Peyer's patch (tissue), 4 donors: Measurements from ENCODE around the gene RASSF9. TPM values are rescaled to one million over a fixed set of nuclear protein-coding genes. Genes with fewer than 3 reads are reported as not detected.
A peak's percentile ranks its signal among the peaks of the same experiment; 100 is the strongest.

ENCODE experiments used
- DNase-seq, 3 donors: peaks; one replicate each; pipeline ENCODE4 v3.0.0-alpha.2; 2017 to 2019
- H3K27ac ChIP-seq, 4 donors: fragments of 200-600 bp; sonication (generic); one replicate each; pipeline ENCODE4 v1.5.1; 2016 to 2019
- H3K27me3 ChIP-seq, 2 donors: fragments of 200-600 bp; sonication (generic); one replicate each; pipeline ENCODE4 v1.5.1; 2019
- H3K36me3 ChIP-seq, 3 donors: fragments of 200-600 bp; sonication (generic); one replicate each; pipeline ENCODE4 v1.5.1; 2016 to 2019
- H3K4me1 ChIP-seq, 4 donors: fragments of 200-600 bp; sonication (generic); one replicate each; pipeline ENCODE4 v1.5.1; 2016 to 2019
- H3K4me3 ChIP-seq, 4 donors: fragments of 200-600 bp; sonication (generic); 1 replicate in 3 of 4; 2 replicates in 1 of 4; pipeline ENCODE4 v1.5.1; 2016 to 2019; ENCODE audit warnings: mild to moderate bottlenecking in 1 of 4
- H3K9me3 ChIP-seq, 4 donors: fragments of 200-600 bp; sonication (generic); one replicate each; pipeline ENCODE4 v1.5.1; 2016 to 2019; ENCODE audit warnings: mild to moderate bottlenecking in 1 of 4
- CTCF ChIP-seq, 6 experiments: fragments of 450-650 bp in 4 of 6; fragments of 200-600 bp in 2 of 6; sonication (generic) in 1 of 6; IDR thresholded peaks; one replicate each; pipeline ENCODE4 v1.5.1; 2017 to 2019; ENCODE audit warnings: antibody characterized with exemption in 6 of 6, mild to moderate bottlenecking in 3 of 6, moderate library complexity in 1 of 6
- POLR2A ChIP-seq, 2 donors: fragments of 450-650 bp; IDR thresholded peaks; one replicate each; pipeline ENCODE4 v1.5.1; 2017; ENCODE audit warnings: antibody characterized with exemption in 2 of 2, mild to moderate bottlenecking in 2 of 2, moderate library complexity in 2 of 2
- total RNA-seq, 4 donors: library from RNA; depleted of rRNA; stranded (reverse); fragments of >200 nt; gene quantifications; one replicate each; pipeline ENCODE4 v1.1.0, GENCODE V29; 2016

Gene RASSF9
- total RNA-seq: 1 to 10 TPM in 3 of 4 donors, under 1 TPM in 1; 0.83 to 1.4 (median 1.1) TPM

DNA sequence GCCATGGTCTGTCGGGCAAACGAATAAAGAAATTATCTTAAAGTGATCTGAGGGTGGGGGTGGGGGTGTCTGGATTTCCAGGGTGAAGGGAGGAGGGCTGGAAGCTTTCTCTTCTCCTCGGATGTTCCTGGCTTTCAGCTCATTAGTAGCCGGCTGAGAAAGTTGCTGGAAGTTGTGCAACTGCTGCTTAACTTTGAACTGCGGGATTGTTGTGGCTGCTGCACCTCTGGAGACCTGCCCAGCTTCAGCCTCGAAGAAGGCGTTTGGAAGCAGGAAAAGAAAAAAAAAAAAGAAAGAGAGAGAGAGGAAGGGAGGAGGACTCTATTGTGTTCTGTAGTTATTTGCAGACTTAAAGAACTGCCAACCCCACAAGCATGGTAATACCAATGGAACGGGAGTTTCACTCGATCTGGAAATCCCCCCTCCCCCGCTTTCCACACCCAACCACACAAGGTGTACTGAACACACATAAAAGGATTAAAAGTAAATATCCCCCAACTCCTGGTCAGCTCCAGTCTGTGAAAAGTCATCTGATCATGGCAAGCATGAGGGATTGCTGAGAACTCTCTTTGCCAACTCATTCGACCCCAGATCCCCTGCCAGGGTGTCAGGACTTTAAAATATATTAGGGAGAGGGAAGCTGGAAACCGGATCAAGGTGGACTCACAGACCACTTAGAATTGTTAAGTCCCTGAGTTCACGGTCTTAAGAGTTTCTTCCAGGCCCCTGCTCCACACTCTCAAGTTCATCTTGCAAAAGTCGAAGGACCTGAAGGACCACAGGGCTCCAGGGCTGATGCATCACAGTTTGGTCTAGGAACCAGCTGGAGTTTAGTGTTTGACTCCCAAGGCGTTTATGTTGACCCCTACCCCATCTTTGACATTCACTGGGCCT is at the start of gene RASSF9:
TSS of gene RASSF9 (minus strand) at position 213 of the 894 bp plus-strand sequence. CDS start at position 5, 208 bp downstream.
- DNase-seq: peak in 2 of 3 donors; percentile 57 to 78
- H3K36me3 ChIP-seq: no peaks in the 10 kb centered on the region
- H3K4me3 ChIP-seq: peak within 1 kb of the TSS in 3 of 4 donors; percentile 19 to 51 (median 42)
- no peaks in the 10 kb centered on the region for H3K9me3 ChIP-seq
- H3K4me1 ChIP-seq: no peaks in the 10 kb centered on the region
- TF ChIP-seq CTCF (IDR thresholded peaks at IDR 0.05): no peak
- H3K27me3 ChIP-seq: no peaks in the 10 kb centered on the region
- peak within 1 kb of the TSS in 3 of 4 donors; percentile 40 to 83 (median 43) for H3K27ac ChIP-seq

GRCh38 chr12:85883763-85884162 is 47.6 kb upstream of the RASSF9 start:
- Histone ChIP-seq H3K36me3 (no peaks in the 10 kb centered on the region), H3K4me3 (no peak overlapping the region), H3K9me3 (no peaks in the 10 kb centered on the region), H3K27me3 (no peaks in the 10 kb centered on the region), H3K4me1 (no peaks in the 10 kb centered on the region), H3K27ac (no peak overlapping the region)
- no peak for DNase-seq
- TF ChIP-seq POLR2A (IDR thresholded peaks at IDR 0.05) (no peak), CTCF (IDR thresholded peaks at IDR 0.05) (no peak)

DNA sequence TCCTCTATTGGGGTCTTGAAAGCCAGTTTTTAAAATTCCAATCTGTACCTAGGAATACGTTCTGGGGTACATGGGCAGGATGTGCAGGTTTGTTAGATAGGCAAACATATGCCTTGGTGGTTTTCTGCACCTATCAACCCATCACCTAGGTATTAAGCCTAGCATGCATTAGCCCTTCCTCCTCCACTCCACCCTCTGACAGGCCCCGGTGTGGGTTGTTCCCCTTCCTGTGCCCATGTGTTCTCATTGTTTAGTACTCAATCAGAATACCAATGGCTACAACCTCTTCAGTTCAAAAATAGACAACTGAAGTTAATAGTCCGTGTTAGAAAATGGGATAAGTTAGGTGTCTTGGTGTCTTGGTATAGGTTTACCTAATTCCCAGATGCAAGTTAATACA is 41.2 kb upstream of the RASSF9 start:
- H3K4me1 ChIP-seq: no peaks in the 10 kb centered on the region
- no peaks in the 10 kb centered on the region for H3K27me3 ChIP-seq
- DNase-seq: no peak
- H3K36me3 ChIP-seq: no peaks in the 10 kb centered on the region
- H3K9me3 ChIP-seq: no peaks in the 10 kb centered on the region
- H3K27ac ChIP-seq: no peak overlapping the region
- no peak for TF ChIP-seq POLR2A (IDR thresholded peaks at IDR 0.05)
- no peak for TF ChIP-seq CTCF (IDR thresholded peaks at IDR 0.05)
- H3K4me3 ChIP-seq: no peak overlapping the region

GRCh38 chr12:85874031-85874461 is 37.8 kb upstream of the RASSF9 start, which contains the start of gene NTS:
NTS (plus strand) TSS chr12:85874295; CDS start chr12:85874404, 109 bp downstream.
- Histone ChIP-seq H3K27ac (no peak within 1 kb of the TSS), H3K4me1 (no peaks in the 10 kb centered on the region), H3K9me3 (no peaks in the 10 kb centered on the region), H3K27me3 (no peaks in the 10 kb centered on the region), H3K4me3 (no peak within 1 kb of the TSS), H3K36me3 (no peaks in the 10 kb centered on the region)
- no peak for DNase-seq
- no peak for TF ChIP-seq CTCF (IDR thresholded peaks at IDR 0.05)
- no peak for TF ChIP-seq POLR2A (IDR thresholded peaks at IDR 0.05)

DNA sequence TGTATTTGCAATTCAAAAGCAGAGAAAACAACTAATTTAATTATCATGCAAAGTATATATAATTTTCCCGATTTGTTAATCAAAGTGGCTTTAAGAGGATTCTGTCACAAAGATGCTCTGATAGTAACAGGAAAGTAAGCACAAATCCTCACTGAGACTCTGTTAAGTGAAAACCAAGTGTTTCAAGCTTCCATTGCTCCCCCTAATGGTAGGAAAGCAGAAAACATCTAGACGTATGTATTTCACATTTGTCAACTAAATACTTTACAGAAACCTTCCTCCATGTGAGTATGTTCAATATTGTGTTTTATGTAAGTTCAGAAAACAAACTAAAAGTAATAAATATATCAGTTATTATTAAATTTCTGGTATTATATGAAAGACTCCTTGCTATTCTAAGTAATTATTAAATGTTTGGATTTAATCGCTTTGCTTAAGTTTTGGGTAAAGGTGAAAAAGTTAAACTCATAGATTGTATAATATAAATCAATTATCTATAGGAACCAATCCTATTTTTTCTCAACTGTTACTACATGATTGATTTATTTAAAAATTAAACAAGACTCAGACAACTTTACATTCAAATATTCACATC is 36.4 kb upstream of the RASSF9 start:
- H3K4me1 ChIP-seq: no peaks in the 10 kb centered on the region
- no peaks in the 10 kb centered on the region for H3K27me3 ChIP-seq
- no peak overlapping the region for H3K27ac ChIP-seq
- no peaks in the 10 kb centered on the region for H3K9me3 ChIP-seq
- no peak for DNase-seq
- H3K4me3 ChIP-seq: no peak overlapping the region
- H3K36me3 ChIP-seq: no peaks in the 10 kb centered on the region
- TF ChIP-seq CTCF (IDR thresholded peaks at IDR 0.05): peak in 4 of 6 experiments; percentile 59 to 79 (median 68)
- TF ChIP-seq POLR2A (IDR thresholded peaks at IDR 0.05): no peak
